IMR-90 (cell line): ENCODE results near the gene EXOC4. TPM values are rescaled to one million over a fixed set of nuclear protein-coding genes. Genes with fewer than 3 reads are reported as not detected.

Experiments used
- ATAC-seq: fragments of 200-7000 bp; cut with Tn5 transposase; 2 replicates; pipeline ENCODE4 v1.9.1; 2020; ENCODE audit warnings: low read depth, mild to moderate bottlenecking, moderate library complexity
- BruUV-seq: library from RNA; stranded (reverse); fragments of 400-500 nt; replicated peaks from 2 replicates; lab custom pipeline; 2021; lab: Mats Ljungman, UMichigan
- CTCF ChIA-PET: fragments of 300-600 bp; formaldehyde crosslinking; extraction: SDS; loops from one replicate; lab custom pipeline; 2021; ENCODE audit warnings: antibody characterized with exemption; lab: Yijun Ruan, JAX
- POLR2A ChIA-PET: fragments of 300-600 bp; sonication (Branson Sonifier 250); formaldehyde crosslinking; loops from one replicate; lab custom pipeline; 2022; ENCODE audit warnings: antibody characterized with exemption; ENCODE audit not compliant: unreplicated experiment; lab: Charles Lee
- DNase-seq: peaks from one replicate; pipeline ENCODE4 v3.0.0; 2013
- H2AFZ ChIP-seq: replicated peaks from 2 replicates; pipeline ENCODE3; 2013; ENCODE audit warnings: low read length, mild to moderate bottlenecking; ENCODE audit not compliant: poor library complexity
- H2AK5ac ChIP-seq: 2 replicates; pipeline ENCODE4 v1.6.1; 2013; ENCODE audit warnings: low read depth, low read length, inconsistent platforms
- H2AK9ac ChIP-seq: replicated peaks from 2 replicates; pipeline ENCODE3; 2013; ENCODE audit warnings: mild to moderate bottlenecking, low read depth, low read length, moderate library complexity; ENCODE audit not compliant: poor library complexity
- H2BK120ac ChIP-seq: 2 replicates; pipeline ENCODE4 v1.6.1; 2013; ENCODE audit warnings: low read depth, low read length, inconsistent platforms
- H2BK15ac ChIP-seq: 3 replicates; pipeline ENCODE4 v1.6.1; 2013; ENCODE audit warnings: low read depth, low read length, inconsistent platforms
- H2BK20ac ChIP-seq: 2 replicates; pipeline ENCODE4 v1.6.1; 2013; ENCODE audit warnings: low read depth, mild to moderate bottlenecking, inconsistent platforms, low read length, moderate library complexity
- H2BK5ac ChIP-seq: 2 replicates; pipeline ENCODE4 v1.6.1; 2013; ENCODE audit warnings: mild to moderate bottlenecking, low read depth, low read length, inconsistent platforms; ENCODE audit not compliant: poor library complexity, severe bottlenecking
- H3K14ac ChIP-seq: replicated peaks from 2 replicates; pipeline ENCODE4 v1.6.1; 2013; ENCODE audit warnings: low read depth, low read length, inconsistent platforms
- H3K18ac ChIP-seq: 2 replicates; pipeline ENCODE4 v1.6.1; 2013; ENCODE audit warnings: low read depth, low read length, control low read depth
- H3K23ac ChIP-seq: 2 replicates; pipeline ENCODE4 v1.6.1; 2013; ENCODE audit warnings: low read depth, low read length, inconsistent platforms
- H3K27ac ChIP-seq: 2 replicates; pipeline ENCODE4 v1.5.1; 2013; ENCODE audit warnings: mild to moderate bottlenecking, control low read depth, low read length; ENCODE audit not compliant: insufficient read depth
- H3K27me3 ChIP-seq: 2 replicates; pipeline ENCODE4 v1.6.1; 2013; ENCODE audit warnings: low read length; ENCODE audit not compliant: control insufficient read depth, insufficient read depth
- H3K36me3 ChIP-seq: 2 replicates; pipeline ENCODE4 v1.6.1; 2013; ENCODE audit warnings: low read length, mixed read lengths; ENCODE audit not compliant: control insufficient read depth, insufficient read depth
- H3K4ac ChIP-seq: 2 replicates; pipeline ENCODE4 v1.6.1; 2013; ENCODE audit warnings: low read depth, low read length, inconsistent platforms
- H3K4me1 ChIP-seq: 2 replicates; pipeline ENCODE4 v1.6.1; 2013; ENCODE audit warnings: low read length, mixed read lengths; ENCODE audit not compliant: control insufficient read depth, insufficient read depth
- H3K4me2 ChIP-seq: 2 replicates; pipeline ENCODE4 v1.6.1; 2013; ENCODE audit warnings: low read depth, mild to moderate bottlenecking, control low read depth, low read length, moderate library complexity
- H3K4me3 ChIP-seq: 2 replicates; pipeline ENCODE4 v1.5.1; 2013; ENCODE audit warnings: low read depth, mild to moderate bottlenecking, control low read depth, low read length, moderate library complexity; ENCODE audit not compliant: insufficient read depth
- H3K56ac ChIP-seq: 2 replicates; pipeline ENCODE4 v1.6.1; 2013; ENCODE audit warnings: low read length, inconsistent platforms; ENCODE audit not compliant: insufficient read depth; ENCODE audit errors: extremely low read depth
- H3K79me1 ChIP-seq, 2 experiments: 2 replicates each; pipeline ENCODE4 v1.6.1; 2013; ENCODE audit warnings: low read length in 2 of 2, inconsistent platforms in 1 of 2, low read depth in 1 of 2
- H3K9ac ChIP-seq: 2 replicates; pipeline ENCODE4 v1.6.1; 2013; ENCODE audit warnings: low read depth, low read length, control low read depth
- H3K9me1 ChIP-seq: 2 replicates; pipeline ENCODE4 v1.6.1; 2013; ENCODE audit warnings: low read length, inconsistent platforms; ENCODE audit not compliant: insufficient read depth
- H3K9me3 ChIP-seq: 2 replicates; pipeline ENCODE4 v1.6.1; 2013; ENCODE audit warnings: low read length; ENCODE audit not compliant: control insufficient read depth, insufficient read depth
- H4K20me1 ChIP-seq: 2 replicates; pipeline ENCODE4 v1.6.1; 2013; ENCODE audit warnings: low read length, inconsistent platforms; ENCODE audit not compliant: insufficient read depth
- H4K5ac ChIP-seq: 2 replicates; pipeline ENCODE4 v1.6.1; 2013; ENCODE audit warnings: mild to moderate bottlenecking, low read depth, low read length, control low read depth
- H4K8ac ChIP-seq, 2 experiments: 2 replicates each; pipeline ENCODE4 v1.6.1; 2013; ENCODE audit warnings: low read depth in 2 of 2, low read length in 2 of 2, control low read depth in 1 of 2, inconsistent platforms in 1 of 2
- H4K91ac ChIP-seq: 2 replicates; pipeline ENCODE4 v1.6.1; 2013; ENCODE audit warnings: low read depth, low read length, inconsistent platforms; ENCODE audit not compliant: insufficient read depth
- BHLHE40 ChIP-seq: fragments of 150-350 bp; IDR thresholded peaks from 2 replicates; pipeline ENCODE4 v1.6.1; 2016; ENCODE audit warnings: mild to moderate bottlenecking, low read depth, low read length
- CTCF ChIP-seq: conservative IDR thresholded peaks from 2 replicates; pipeline ENCODE4 v1.5.1; 2012; ENCODE audit warnings: mild to moderate bottlenecking, low read depth, low read length, improper control_type of control experiment
- RCOR1 ChIP-seq: IDR thresholded peaks from 2 replicates; pipeline ENCODE4 v1.6.1; 2012; ENCODE audit warnings: mild to moderate bottlenecking, low read length, improper control_type of control experiment; ENCODE audit not compliant: insufficient replicate concordance
- RFX5 ChIP-seq: IDR thresholded peaks from 2 replicates; pipeline ENCODE4 v1.8.0; 2012; ENCODE audit warnings: low read depth, mild to moderate bottlenecking, low read length, moderate library complexity
- SMC3 ChIP-seq: fragments of 150-350 bp; IDR thresholded peaks from 2 replicates; pipeline ENCODE4 v1.6.1; 2016; ENCODE audit warnings: low read depth, mild to moderate bottlenecking, antibody characterized with exemption, low read length, moderate library complexity
- WGBS, 2 experiments: methylation state at CpG; one replicate each; pipeline versions ENCODE4 v1.1.5 to v1.1.7; 2013; ENCODE audit warnings: missing lambda C conversion rate in 2 of 2; ENCODE audit not compliant: insufficient read length in 1 of 2; ENCODE audit errors: extremely low coverage in 2 of 2; 5-methylcytosine and 5-hydroxymethylcytosine counted together
- dilution Hi-C: fragments of 300-500 bp; cut with HindIII; formaldehyde crosslinking; loops from one replicate; pipeline ENCODE4 v1.14.3; 2018; ENCODE audit warnings: low sequenced_read_pairs; ENCODE audit not compliant: unreplicated experiment
- in situ Hi-C: fragments of 300-500 bp; cut with MboI; formaldehyde crosslinking; loops from 3 replicates; pipeline ENCODE4 v1.14.3; 2019; ENCODE audit warnings: low sequenced_read_pairs, inconsistent platforms, mixed read lengths
- intact Hi-C: fragments of 100-400 bp; cut with micrococcal nuclease; formaldehyde crosslinking; loops from 2 replicates; pipeline ENCODE4 v1.10.0; 2022
- polyA plus RNA-seq, 3 experiments: library from polyadenylated mRNA; depleted of rRNA; stranded (reverse); fragments of >200 nt; gene quantifications; 2 replicates each; pipeline ENCODE4 v1.2.3, GENCODE V29; 2012; ENCODE audit warnings: low replicate concordance in 1 of 3
- total RNA-seq: library from RNA; depleted of rRNA; stranded (reverse); fragments of >200 nt; gene quantifications from 2 replicates; pipeline ENCODE4 v1.2.3, GENCODE V29; 2012

The EXOC4 gene
- total and polyA plus RNA-seq, 2 of the 4 experiments (the other 2 are of a cell fraction): 25.4 to 94.6 TPM

- Histone ChIP-seq H3K18ac (no peak overlapping the region), H2BK120ac (no peak overlapping the region), H3K4me3 (no peak overlapping the region), H3K36me3 (peaks cover 5% of the 10 kb centered on the region; the same call in 1 of the 2 replicates), H2AK5ac (no peak overlapping the region), H3K4ac (no peak overlapping the region), H2BK5ac (no peak overlapping the region), H3K9me3 (no peaks in the 10 kb centered on the region), H3K14ac (no peak overlapping the region), H4K5ac (no peak overlapping the region), H3K4me1 (no peaks in the 10 kb centered on the region), H3K9me1 (peaks cover 4% of the 10 kb centered on the region; the same call in 1 of the 2 replicates), H4K8ac (no peak overlapping the region), H2BK20ac (no peak overlapping the region; the same call in 1 of the 2 replicates), H3K23ac (no peak overlapping the region), H3K9ac (no peak overlapping the region), H3K27ac (no peak overlapping the region), H2AK9ac (no peak overlapping the region), H3K56ac (no peak overlapping the region), H4K20me1 (no peaks in the 10 kb centered on the region), H4K91ac (no peak overlapping the region), H2BK15ac (no peak overlapping the region), H3K79me1 (no peaks in the 10 kb centered on the region), H2AFZ (no peak overlapping the region), H3K4me2 (no peak overlapping the region), H3K27me3 (no peaks in the 10 kb centered on the region)
- no peak for ATAC-seq
- BruUV-seq: no TSS peak
- POLR2A ChIA-PET: no interaction called here
- CTCF ChIA-PET: no interaction called here
- in situ Hi-C loops (no loop called here), intact Hi-C loops (no loop called here), dilution Hi-C loops (no loop called here)
- no peak for DNase-seq
- TF ChIP-seq CTCF (no peak), BHLHE40 (no peak), RFX5 (no peak), RCOR1 (no peak), SMC3 (no peak)
- WGBS, 2 experiments: no CpG with 5 or more reads among the region's 2 CpGs
These were observed 231.2 kb downstream of the EXOC4 start for GRCh38 chr7:133484086-133484485.
